Astrocyte (in vitro differentiated cells and primary cell): Measurements from ENCODE around the gene ACSS3. TPM values are rescaled to one million over a fixed set of nuclear protein-coding genes. Genes with fewer than 3 reads are reported as not detected.
A peak's percentile ranks its signal among the peaks of the same experiment; 100 is the strongest.

ENCODE experiments used
- DNase-seq: peaks from one replicate; pipeline ENCODE4 v3.0.0-alpha.2; 2010; ENCODE audit warnings: low read depth
- FAIRE-seq: peaks from 2 replicates; lab custom pipeline; 2011; peaks lifted over from hg19 to GRCh38; lab: Jason Lieb, UNC
- H2AFZ ChIP-seq: 2 replicates; pipeline ENCODE4 v1.6.0; 2012; ENCODE audit warnings: low read depth, low read length, inconsistent platforms
- H3K27ac ChIP-seq: 2 replicates; pipeline ENCODE4 v1.5.1; 2011; ENCODE audit warnings: low read depth, low read length, inconsistent platforms
- H3K27me3 ChIP-seq: 2 replicates; pipeline ENCODE4 v1.6.0; 2011; ENCODE audit warnings: low read length, inconsistent platforms; ENCODE audit not compliant: insufficient read depth
- H3K36me3 ChIP-seq: 2 replicates; pipeline ENCODE4 v1.5.1; 2011; ENCODE audit warnings: low read length, inconsistent platforms; ENCODE audit not compliant: insufficient read depth
- H3K4me1 ChIP-seq: 2 replicates; pipeline ENCODE4 v1.5.1; 2011; ENCODE audit warnings: low read length, inconsistent platforms; ENCODE audit not compliant: insufficient read depth
- H3K4me2 ChIP-seq: 2 replicates; pipeline ENCODE4 v1.6.0; 2012; ENCODE audit warnings: low read length, inconsistent platforms
- H3K4me3 ChIP-seq: 2 replicates; pipeline ENCODE4 v1.5.1; 2011; ENCODE audit warnings: low read depth, mild to moderate bottlenecking, low read length, inconsistent platforms; ENCODE audit not compliant: insufficient read depth
- H3K79me2 ChIP-seq: 2 replicates; pipeline ENCODE4 v1.6.0; 2012; ENCODE audit warnings: mild to moderate bottlenecking, low read length, inconsistent platforms; ENCODE audit not compliant: insufficient read depth
- H3K9ac ChIP-seq: 2 replicates; pipeline ENCODE4 v1.6.0; 2012; ENCODE audit warnings: mild to moderate bottlenecking, low read length, inconsistent platforms
- H3K9me3 ChIP-seq: 2 replicates; pipeline ENCODE4 v1.5.1; 2012; ENCODE audit warnings: low read depth, mild to moderate bottlenecking, low read length, inconsistent platforms; ENCODE audit not compliant: insufficient read depth
- H4K20me1 ChIP-seq: 2 replicates; pipeline ENCODE4 v1.6.0; 2012; ENCODE audit warnings: low read length, inconsistent platforms; ENCODE audit not compliant: insufficient read depth
- H3K27ac Mint-ChIP-seq: one replicate; pipeline ENCODE4 v1.8.0; 2021; ENCODE audit warnings: mild to moderate bottlenecking, mixed read lengths; ENCODE audit not compliant: unreplicated experiment
- H3K27me3 Mint-ChIP-seq: one replicate; pipeline ENCODE4 v1.8.0; 2021; ENCODE audit warnings: low read depth, mixed read lengths; ENCODE audit not compliant: unreplicated experiment
- H3K36me3 Mint-ChIP-seq: one replicate; pipeline ENCODE4 v1.8.0; 2021; ENCODE audit warnings: low read depth, mixed read lengths; ENCODE audit not compliant: unreplicated experiment
- H3K4me1 Mint-ChIP-seq: one replicate; pipeline ENCODE4 v1.8.0; 2021; ENCODE audit warnings: low read depth, mixed read lengths; ENCODE audit not compliant: unreplicated experiment
- H3K4me3 Mint-ChIP-seq: one replicate; pipeline ENCODE4 v1.8.0; 2021; ENCODE audit warnings: mild to moderate bottlenecking, moderate library complexity, mixed read lengths; ENCODE audit not compliant: unreplicated experiment
- H3K9me3 Mint-ChIP-seq: one replicate; pipeline ENCODE4 v1.8.0; 2021; ENCODE audit warnings: mild to moderate bottlenecking, mixed read lengths; ENCODE audit not compliant: unreplicated experiment
- EZH2 ChIP-seq: IDR thresholded peaks from 2 replicates; pipeline ENCODE4 v1.6.1; 2012; ENCODE audit warnings: mild to moderate bottlenecking, low read length, inconsistent platforms; ENCODE audit not compliant: insufficient read depth
- total RNA-seq: library from RNA; stranded (reverse); gene quantifications from 2 replicates; pipeline ENCODE4 v1.2.1, GENCODE V29; 2021
- TF ChIP-seq, protein P1 (sequence below): IDR thresholded peaks from 2 replicates; pipeline ENCODE4 v1.5.1; 2011; ENCODE audit warnings: low read depth, mild to moderate bottlenecking, inconsistent platforms, low read length, moderate library complexity; ENCODE audit not compliant: insufficient read depth

The ACSS3 gene
- total RNA-seq, 1 donor from 2014 or later: 13.9 TPM

DNA sequence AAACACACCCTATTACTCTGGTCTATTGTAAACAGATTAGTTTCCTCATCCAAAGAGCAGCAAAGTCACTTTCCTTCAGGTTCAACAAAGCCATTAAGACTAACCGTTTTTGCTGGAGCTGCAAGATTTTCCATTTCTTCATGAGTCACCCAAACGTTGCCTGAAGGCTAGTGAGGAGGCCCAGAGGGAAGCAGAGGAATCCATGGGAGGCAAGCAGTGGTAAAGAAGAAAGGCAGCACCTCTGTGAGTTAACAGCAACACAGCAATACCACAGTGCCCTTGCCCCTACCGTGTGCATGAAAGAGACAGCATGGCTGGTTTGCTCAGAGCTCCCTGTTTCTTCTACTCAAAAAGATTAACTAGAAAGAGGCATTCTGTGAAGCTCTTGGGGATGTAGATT is 206.3 kb downstream of the ACSS3 start:
- DNase-seq (peak; percentile 9), FAIRE-seq (peak; percentile 43)
- TF ChIP-seq EZH2: no peak
- TF ChIP-seq, protein P1, sequence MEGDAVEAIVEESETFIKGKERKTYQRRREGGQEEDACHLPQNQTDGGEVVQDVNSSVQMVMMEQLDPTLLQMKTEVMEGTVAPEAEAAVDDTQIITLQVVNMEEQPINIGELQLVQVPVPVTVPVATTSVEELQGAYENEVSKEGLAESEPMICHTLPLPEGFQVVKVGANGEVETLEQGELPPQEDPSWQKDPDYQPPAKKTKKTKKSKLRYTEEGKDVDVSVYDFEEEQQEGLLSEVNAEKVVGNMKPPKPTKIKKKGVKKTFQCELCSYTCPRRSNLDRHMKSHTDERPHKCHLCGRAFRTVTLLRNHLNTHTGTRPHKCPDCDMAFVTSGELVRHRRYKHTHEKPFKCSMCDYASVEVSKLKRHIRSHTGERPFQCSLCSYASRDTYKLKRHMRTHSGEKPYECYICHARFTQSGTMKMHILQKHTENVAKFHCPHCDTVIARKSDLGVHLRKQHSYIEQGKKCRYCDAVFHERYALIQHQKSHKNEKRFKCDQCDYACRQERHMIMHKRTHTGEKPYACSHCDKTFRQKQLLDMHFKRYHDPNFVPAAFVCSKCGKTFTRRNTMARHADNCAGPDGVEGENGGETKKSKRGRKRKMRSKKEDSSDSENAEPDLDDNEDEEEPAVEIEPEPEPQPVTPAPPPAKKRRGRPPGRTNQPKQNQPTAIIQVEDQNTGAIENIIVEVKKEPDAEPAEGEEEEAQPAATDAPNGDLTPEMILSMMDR: no peak
- no peaks in the 10 kb centered on the region for H3K9me3 Mint-ChIP-seq
- H3K27ac ChIP-seq: no peak overlapping the region
- H3K9me3 ChIP-seq: no peaks in the 10 kb centered on the region
- no peak overlapping the region for H2AFZ ChIP-seq
- H3K9ac ChIP-seq: no peak overlapping the region
- no peaks in the 10 kb centered on the region for H3K4me1 ChIP-seq
- no peak overlapping the region for H3K4me3 Mint-ChIP-seq
- no peaks in the 10 kb centered on the region for H3K27me3 ChIP-seq
- H3K79me2 ChIP-seq: no peaks in the 10 kb centered on the region
- H3K27ac Mint-ChIP-seq: no peak overlapping the region
- H3K36me3 Mint-ChIP-seq: no peaks in the 10 kb centered on the region
- H4K20me1 ChIP-seq: no peaks in the 10 kb centered on the region
- H3K4me2 ChIP-seq: no peak overlapping the region
- no peaks in the 10 kb centered on the region for H3K27me3 Mint-ChIP-seq
- H3K4me1 Mint-ChIP-seq: peaks cover 3% of the 10 kb centered on the region
- no peaks in the 10 kb centered on the region for H3K36me3 ChIP-seq
- no peak overlapping the region for H3K4me3 ChIP-seq

DNA sequence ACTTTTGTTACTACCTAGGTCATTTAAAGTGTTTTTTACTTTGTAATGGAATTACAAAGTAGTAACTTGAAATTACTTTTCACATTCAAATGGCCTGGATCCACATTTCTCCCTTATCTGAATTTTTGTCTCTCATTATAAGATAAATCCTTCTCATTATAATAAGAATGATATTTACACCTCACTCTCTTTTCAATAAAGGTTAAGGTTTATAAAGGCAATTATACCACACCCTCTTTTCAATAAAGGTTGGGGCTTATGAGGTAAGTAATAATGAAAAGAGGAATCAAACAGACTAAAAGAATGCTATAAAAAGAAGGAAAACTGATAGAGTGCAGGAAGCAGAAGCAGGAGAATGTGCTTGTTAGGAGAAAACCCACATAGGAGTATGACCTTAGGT is 210.8 kb downstream of the ACSS3 start:
- TF ChIP-seq, protein P1: no peak
- no peak for TF ChIP-seq EZH2
- no peak overlapping the region for H3K4me2 ChIP-seq
- H4K20me1 ChIP-seq: no peaks in the 10 kb centered on the region
- FAIRE-seq (no peak), DNase-seq (no peak)
- H3K9ac ChIP-seq: no peak overlapping the region
- no peaks in the 10 kb centered on the region for H3K79me2 ChIP-seq
- no peaks in the 10 kb centered on the region for H3K9me3 ChIP-seq
- H3K4me3 ChIP-seq: no peak overlapping the region
- H3K27me3 ChIP-seq: no peaks in the 10 kb centered on the region
- Mint-ChIP-seq H3K9me3 (no peaks in the 10 kb centered on the region), H3K36me3 (no peaks in the 10 kb centered on the region), H3K4me1 (peaks cover 3% of the 10 kb centered on the region), H3K4me3 (no peak overlapping the region), H3K27me3 (no peaks in the 10 kb centered on the region), H3K27ac (no peak overlapping the region)
- H3K27ac ChIP-seq: no peak overlapping the region
- no peak overlapping the region for H2AFZ ChIP-seq
- H3K36me3 ChIP-seq: no peaks in the 10 kb centered on the region
- H3K4me1 ChIP-seq: no peaks in the 10 kb centered on the region

DNA sequence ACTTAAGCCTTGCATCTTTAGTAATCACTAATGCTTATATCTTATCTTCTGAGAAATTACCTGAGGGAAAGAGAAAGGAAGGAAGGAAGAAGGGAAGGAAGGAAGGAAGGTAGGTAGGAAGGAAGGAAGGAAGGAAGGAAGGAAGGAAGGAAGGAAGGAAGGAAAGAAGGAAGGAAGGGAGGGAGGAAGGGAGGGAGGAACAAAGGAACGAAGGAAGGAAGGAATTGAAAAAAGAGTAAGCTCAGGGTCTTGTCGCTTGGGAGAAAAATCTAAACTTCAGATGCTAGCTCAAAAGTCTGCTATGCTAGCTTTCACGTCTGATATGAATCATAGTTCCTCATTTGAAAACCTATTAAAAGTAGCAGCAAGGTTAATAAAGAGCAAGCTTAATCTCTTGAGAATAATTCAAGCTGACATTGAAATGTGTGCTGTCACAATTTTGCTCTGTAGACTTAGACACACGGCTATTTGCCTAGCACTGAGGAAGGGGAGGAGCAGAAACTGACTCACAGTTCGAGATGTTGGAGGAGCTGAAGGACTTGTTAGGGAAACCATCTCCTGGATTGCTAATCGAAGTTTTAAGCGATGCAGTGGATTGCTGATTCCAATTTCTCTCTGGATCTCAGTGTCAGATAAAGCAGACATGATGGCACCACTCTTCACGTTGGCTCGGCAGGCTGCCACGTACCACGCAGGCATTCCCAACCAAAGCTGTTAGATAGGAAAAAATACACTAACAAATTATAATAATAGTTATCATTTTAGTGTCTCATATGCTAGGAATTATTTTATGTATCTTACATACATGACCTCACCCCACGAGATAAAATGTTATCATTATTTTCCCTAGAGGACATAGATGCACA is 216.7 kb downstream of the ACSS3 start:
- Histone ChIP-seq H3K9ac (no peak overlapping the region), H3K9me3 (no peaks in the 10 kb centered on the region), H3K4me1 (peaks cover 16% of the 10 kb centered on the region), H3K36me3 (no peaks in the 10 kb centered on the region), H3K27ac (no peak overlapping the region), H3K79me2 (no peaks in the 10 kb centered on the region), H3K4me3 (no peak overlapping the region), H3K27me3 (no peaks in the 10 kb centered on the region), H4K20me1 (no peaks in the 10 kb centered on the region), H3K4me2 (no peak overlapping the region), H2AFZ (no peak overlapping the region)
- Mint-ChIP-seq H3K27me3 (no peaks in the 10 kb centered on the region), H3K4me1 (peaks cover 26% of the 10 kb centered on the region), H3K4me3 (no peak overlapping the region), H3K36me3 (no peaks in the 10 kb centered on the region), H3K27ac (no peak overlapping the region), H3K9me3 (no peaks in the 10 kb centered on the region)
- FAIRE-seq (no peak), DNase-seq (peak; percentile 76)
- TF ChIP-seq, protein P1: no peak
- no peak for TF ChIP-seq EZH2
